Ovary (tissue), 9 donors: ENCODE measurements around the gene RMND5B. TPM values are rescaled to one million over a fixed set of nuclear protein-coding genes. Genes with fewer than 3 reads are reported as not detected.

Experiments
- DNase-seq, 5 donors: peaks; one replicate each; pipeline ENCODE4 v3.0.0-alpha.2; 2019 to 2020
- H3K27ac ChIP-seq, 2 donors: fragments of 200-600 bp; one replicate each; pipeline versions ENCODE4 v1.5.1 to v1.8.0; 2019 to 2022
- H3K27me3 ChIP-seq: fragments of 200-600 bp; one replicate; pipeline ENCODE4 v1.8.0; 2022
- H3K36me3 ChIP-seq: fragments of 200-600 bp; sonication (generic); one replicate; pipeline ENCODE4 v1.5.1; 2019
- H3K4me1 ChIP-seq: one replicate; pipeline ENCODE4 v1.8.1; 2013; ENCODE audit warnings: mild to moderate bottlenecking, moderate library complexity; ENCODE audit not compliant: insufficient read depth
- H3K4me3 ChIP-seq: fragments of 200-600 bp; sonication (generic); one replicate; pipeline ENCODE4 v1.5.1; 2017
- H3K9me3 ChIP-seq, 2 donors: fragments of 200-600 bp in 1 of 2; sonication (generic) in 1 of 2; one replicate each; pipeline versions ENCODE4 v1.5.1 to v1.8.1; 2013 to 2019; ENCODE audit warnings: mild to moderate bottlenecking in 1 of 2, moderate library complexity in 1 of 2
- EP300 ChIP-seq: sonication (generic); formaldehyde crosslinking; IDR thresholded peaks from one replicate; pipeline ENCODE4 v1.6.1; 2017; ENCODE audit warnings: antibody characterized with exemption
- POLR2A ChIP-seq: fragments of 450-650 bp; IDR thresholded peaks from one replicate; pipeline ENCODE4 v1.6.1; 2017; ENCODE audit warnings: antibody characterized with exemption, mild to moderate bottlenecking, moderate library complexity
- WGBS, 3 donors: extraction: QIAGEN DNeasy Blood & Tissue Kit in 1 of 3; methylation state at CpG; one replicate each; pipeline versions ENCODE4 v1.1.5 to v1.1.7; 2013 to 2017; 5-methylcytosine and 5-hydroxymethylcytosine counted together
- intact Hi-C, 4 donors: fragments of 100-400 bp; cut with DNase I; formaldehyde crosslinking; loops; one replicate each; pipeline versions ENCODE4 v1.11.0 to v1.15.1; 2022 to 2023
- polyA plus RNA-seq, 2 donors: library from polyadenylated mRNA; stranded (reverse); fragments of 200-250 nt in 1 of 2; fragments of 350-450 nt in 1 of 2; fragmentation: Illumina TruSeq in 1 of 2; extraction: RNeasy Lipid Tissue Mini Kit (QIAGEN cat#74804) in 1 of 2; gene quantifications; one replicate each; pipeline ENCODE4 v1.2.3, GENCODE V29; 2013 to 2014
- total RNA-seq, 7 donors: library from RNA; depleted of rRNA in 2 of 7; stranded (reverse); fragments of >200 nt in 2 of 7; fragmentation: NEBNext Ultra II Directional in 3 of 7; extraction: Animal tissue kit (Norgen Biotek cat#: 25700) in 3 of 7; gene quantifications; one replicate each; pipeline versions ENCODE4 v1.1.0 to v1.2.4, GENCODE V29; 2016 to 2023
- TF ChIP-seq, protein P1 (sequence below), 3 donors: fragments of 450-650 bp in 2 of 3; fragments of 200-600 bp in 1 of 3; IDR thresholded peaks; one replicate each; pipeline versions ENCODE4 v1.5.1 to v1.8.0; 2016 to 2022; ENCODE audit warnings: antibody characterized with exemption in 3 of 3, mild to moderate bottlenecking in 1 of 3
- donor health status: DM: no; HTN: no; CAD: no; lungs with moderate emphysema.
- donor health status: DM: no; HTN: no; CAD: no.
- donor health status: Bipolar disorder and iron deficiency.
- donor health status: DM: yes; HTN: yes; CAD: no.
- donor health status: DM: no; HTN: no; CAD: no.
- donor health status: DM: yes; HTN: yes; CAD: no.

The RMND5B gene
- total and polyA plus RNA-seq, 9 donors, result 13.8 to 43.2 (median 31.2) TPM

DNA sequence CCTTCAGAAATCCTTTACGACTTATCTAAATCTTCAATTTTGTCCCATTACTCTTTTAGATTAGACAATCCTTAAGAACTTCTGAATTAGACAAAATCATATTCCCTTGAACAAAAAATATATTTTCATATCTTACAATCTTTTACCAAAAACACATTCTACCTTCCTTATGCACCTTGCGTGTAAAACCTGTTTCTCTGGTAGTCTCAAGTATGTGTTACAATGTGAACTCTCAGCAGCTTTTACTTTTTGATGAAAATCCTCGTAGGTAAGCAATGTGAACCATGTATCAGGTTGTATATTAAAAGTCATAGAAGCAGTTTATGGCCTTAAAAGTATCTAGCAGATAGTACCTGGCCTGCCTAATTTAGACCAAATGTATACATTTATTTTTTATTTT lies 43.6 kb downstream of the RMND5B start:
- 91 to 92% (median 91%) methylated on average over 3 of the region's 3 CpGs for WGBS, 3 donors
- Histone ChIP-seq H3K27ac (no peak overlapping the region), H3K36me3 (no peaks in the 10 kb centered on the region), H3K4me1 (no peaks in the 10 kb centered on the region), H3K9me3 (no peaks in the 10 kb centered on the region), H3K27me3 (no peaks in the 10 kb centered on the region), H3K4me3 (no peak overlapping the region)
- DNase-seq, result no peak
- TF ChIP-seq EP300 (no peak), POLR2A (no peak)
- TF ChIP-seq, protein P1, sequence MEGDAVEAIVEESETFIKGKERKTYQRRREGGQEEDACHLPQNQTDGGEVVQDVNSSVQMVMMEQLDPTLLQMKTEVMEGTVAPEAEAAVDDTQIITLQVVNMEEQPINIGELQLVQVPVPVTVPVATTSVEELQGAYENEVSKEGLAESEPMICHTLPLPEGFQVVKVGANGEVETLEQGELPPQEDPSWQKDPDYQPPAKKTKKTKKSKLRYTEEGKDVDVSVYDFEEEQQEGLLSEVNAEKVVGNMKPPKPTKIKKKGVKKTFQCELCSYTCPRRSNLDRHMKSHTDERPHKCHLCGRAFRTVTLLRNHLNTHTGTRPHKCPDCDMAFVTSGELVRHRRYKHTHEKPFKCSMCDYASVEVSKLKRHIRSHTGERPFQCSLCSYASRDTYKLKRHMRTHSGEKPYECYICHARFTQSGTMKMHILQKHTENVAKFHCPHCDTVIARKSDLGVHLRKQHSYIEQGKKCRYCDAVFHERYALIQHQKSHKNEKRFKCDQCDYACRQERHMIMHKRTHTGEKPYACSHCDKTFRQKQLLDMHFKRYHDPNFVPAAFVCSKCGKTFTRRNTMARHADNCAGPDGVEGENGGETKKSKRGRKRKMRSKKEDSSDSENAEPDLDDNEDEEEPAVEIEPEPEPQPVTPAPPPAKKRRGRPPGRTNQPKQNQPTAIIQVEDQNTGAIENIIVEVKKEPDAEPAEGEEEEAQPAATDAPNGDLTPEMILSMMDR (IDR thresholded peaks at IDR 0.05), result no peak
- intact Hi-C loops, result loop anchor here in 1 of 4 donors (10.0 kb wide), 1 partner anchor 790 kb away; the partner anchor contains the start of gene SLC34A1

DNA sequence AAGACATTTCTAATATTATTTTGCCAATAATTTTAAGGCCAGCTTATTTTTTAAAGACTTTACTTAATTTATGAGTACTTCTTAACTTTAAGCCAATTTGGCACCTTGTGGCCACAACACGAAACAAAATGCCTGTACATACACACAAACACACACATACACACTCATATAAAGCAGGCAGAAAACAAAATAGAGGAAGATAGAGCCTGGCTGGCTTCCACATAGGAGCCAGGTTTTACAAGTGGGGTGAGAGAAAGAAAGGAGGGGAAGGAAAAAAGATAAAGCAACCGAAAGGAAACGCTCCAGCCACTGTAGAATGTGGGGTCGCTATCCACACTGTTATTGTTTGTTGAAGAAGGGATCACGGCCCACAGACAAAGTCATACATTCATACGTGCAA lies 46.0 kb downstream of the RMND5B start:
- 51 to 64% (median 60%) methylated on average over 6 of the region's 6 CpGs for WGBS, 3 donors
- no peaks in the 10 kb centered on the region for H3K9me3 ChIP-seq
- H3K36me3 ChIP-seq, result no peaks in the 10 kb centered on the region
- no peaks in the 10 kb centered on the region for H3K4me1 ChIP-seq
- no peaks in the 10 kb centered on the region for H3K27me3 ChIP-seq
- no peak overlapping the region for H3K27ac ChIP-seq
- TF ChIP-seq POLR2A, result no peak
- DNase-seq, result no peak
- intact Hi-C loops, result loop anchor here in 1 of 4 donors (10.0 kb wide), 1 partner anchor 792 kb away; the partner anchor contains the start of gene SLC34A1
- no peak overlapping the region for H3K4me3 ChIP-seq

DNA sequence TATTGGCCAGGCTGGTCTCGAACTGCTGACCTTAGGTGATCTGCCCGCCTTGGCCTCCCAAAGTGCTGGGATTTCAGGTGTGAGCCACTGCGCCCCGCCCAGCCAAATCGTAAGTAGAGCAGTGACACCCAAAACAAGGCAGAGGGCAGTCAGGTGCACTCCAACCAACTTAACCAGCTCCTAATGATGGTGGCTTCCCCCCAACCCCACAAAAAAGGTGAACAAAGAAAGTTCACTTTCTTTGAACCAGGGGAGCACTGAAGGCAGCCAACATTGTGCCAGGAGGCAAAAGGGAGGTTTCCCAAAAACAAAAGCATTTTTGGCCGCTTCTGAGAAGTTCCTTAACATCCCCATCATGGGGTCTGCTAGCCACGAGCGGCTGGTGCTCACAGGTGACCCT lies 46.8 kb downstream of the RMND5B start:
- TF ChIP-seq EP300, result no peak
- TF ChIP-seq POLR2A, result no peak
- TF ChIP-seq, protein P1 (IDR thresholded peaks at IDR 0.05), result no peak
- DNase-seq, result no peak
- Histone ChIP-seq H3K27me3 (no peaks in the 10 kb centered on the region), H3K4me3 (no peak overlapping the region), H3K27ac (no peak overlapping the region), H3K36me3 (no peaks in the 10 kb centered on the region), H3K9me3 (no peaks in the 10 kb centered on the region), H3K4me1 (no peaks in the 10 kb centered on the region)
- intact Hi-C loops, result loop anchor here in 1 of 4 donors (10.0 kb wide), 1 partner anchor 793 kb away; the partner anchor contains the start of gene SLC34A1
- 76 to 83% (median 77%) methylated on average over 8 of the region's 8 CpGs for WGBS, 3 donors

DNA sequence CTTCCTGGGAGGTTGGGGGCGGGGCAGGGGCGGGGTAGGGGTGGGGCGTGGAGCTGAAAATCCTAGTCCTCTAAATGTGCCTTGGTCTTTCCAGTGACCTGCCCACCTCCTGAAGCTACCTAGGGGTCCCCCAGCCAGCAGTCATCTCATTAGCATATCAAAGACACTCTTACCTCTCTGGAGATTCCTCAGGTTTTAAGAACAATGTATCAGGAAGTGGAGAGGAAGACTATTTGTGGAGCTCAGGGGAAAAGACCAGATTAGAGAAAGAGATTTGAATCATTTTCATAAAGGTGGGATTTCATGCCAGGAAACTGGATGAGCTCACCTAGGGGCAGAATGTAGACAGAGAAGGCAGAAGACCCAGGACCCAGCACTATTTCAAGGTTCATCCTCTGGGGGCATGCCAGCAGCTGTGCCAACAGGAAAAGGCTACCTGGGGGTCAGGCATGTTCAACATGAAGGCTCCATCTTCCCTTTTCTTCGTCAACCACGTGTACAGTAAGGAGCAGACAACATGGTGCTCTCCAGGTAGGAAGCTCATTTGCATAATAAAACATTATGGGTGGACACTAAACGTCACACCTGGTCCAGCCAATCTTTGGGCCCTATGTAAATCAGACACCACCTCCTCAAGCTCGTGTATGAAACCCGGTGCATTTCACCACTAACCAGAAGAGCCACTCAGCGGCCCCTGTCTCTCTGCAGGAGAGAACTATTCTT lies 49.5 kb downstream of the RMND5B start:
- Histone ChIP-seq H3K36me3 (no peaks in the 10 kb centered on the region), H3K27ac (no peak overlapping the region), H3K4me1 (no peaks in the 10 kb centered on the region), H3K9me3 (no peaks in the 10 kb centered on the region), H3K4me3 (no peak overlapping the region), H3K27me3 (no peaks in the 10 kb centered on the region)
- WGBS, 3 donors, result 14 to 31% (median 19%) methylated on average over 9 of the region's 9 CpGs
- DNase-seq, result no peak
- TF ChIP-seq, protein P1 (IDR thresholded peaks at IDR 0.05), result no peak
- no peak for TF ChIP-seq POLR2A
- TF ChIP-seq EP300, result no peak
- intact Hi-C loops, result no loop called here
